Skin epidermis (tissue), 12 donors: ENCODE measurements around the gene UPK3A.
A peak's percentile ranks its signal among the peaks of the same experiment; 100 is the strongest.
"Not testable (repeated sequence)": the region's sequence is repeated elsewhere in the genome, so short reads cannot be mapped to it uniquely, and the experiment has no call there.

Experiments
- H3K27ac ChIP-seq, 21 experiments: fragments of 200-600 bp; sonication (generic) in 11 of 21; one replicate each; pipeline ENCODE4 v1.5.0; 2020; ENCODE audit warnings: mild to moderate bottlenecking in 3 of 21, inconsistent platforms in 2 of 21, moderate library complexity in 2 of 21
- H3K4me3 ChIP-seq, 7 experiments: fragments of 200-600 bp; sonication (generic) in 2 of 7; one replicate each; pipeline ENCODE4 v1.5.0; 2020; ENCODE audit warnings: inconsistent platforms in 2 of 7, mild to moderate bottlenecking in 2 of 7, moderate library complexity in 1 of 7

Gene UPK3A

DNA sequence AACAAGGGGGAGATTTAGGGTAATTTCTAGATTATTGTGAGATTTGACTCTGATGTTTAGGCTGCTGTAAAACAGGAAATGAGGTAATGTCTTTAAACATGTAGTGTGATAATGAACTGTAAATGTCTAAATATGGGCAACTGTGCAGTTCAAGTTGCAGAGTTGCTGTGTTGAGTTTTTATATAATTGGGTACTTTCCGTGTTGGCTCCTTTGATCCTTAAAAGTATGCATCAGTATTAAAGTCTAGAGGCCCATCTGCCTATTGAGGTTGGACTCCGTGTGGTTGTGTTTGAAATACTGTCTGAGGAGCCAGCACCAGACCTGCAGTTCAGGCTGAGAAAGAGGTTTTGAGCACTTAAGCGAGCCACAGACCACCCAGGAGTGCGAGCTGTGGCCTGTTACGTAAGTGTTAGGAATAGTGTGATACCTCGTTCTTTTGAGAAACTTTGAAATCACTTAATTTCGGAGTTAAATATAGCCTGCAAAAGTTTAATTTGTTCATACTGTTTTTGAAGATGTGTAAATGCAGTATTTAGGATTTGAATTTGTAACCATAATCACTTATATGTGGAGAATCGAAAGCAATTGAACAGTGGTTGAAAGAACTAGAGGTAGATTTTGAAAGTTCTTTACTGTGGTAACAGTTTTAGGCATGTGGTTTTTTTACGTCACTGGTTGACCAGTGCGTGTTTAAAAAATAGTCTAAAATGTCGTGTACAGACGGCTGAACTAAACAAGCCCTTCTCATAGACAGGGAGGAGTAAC lies 34.0 kb downstream of the UPK3A start:
- H3K27ac ChIP-seq, result peak overlapping the region in 20 of 21 experiments; percentile 26 to 87 (median 76)
- H3K4me3 ChIP-seq, result peak overlapping the region in 3 of 7 experiments; percentile 3 to 11 (median 3)

DNA sequence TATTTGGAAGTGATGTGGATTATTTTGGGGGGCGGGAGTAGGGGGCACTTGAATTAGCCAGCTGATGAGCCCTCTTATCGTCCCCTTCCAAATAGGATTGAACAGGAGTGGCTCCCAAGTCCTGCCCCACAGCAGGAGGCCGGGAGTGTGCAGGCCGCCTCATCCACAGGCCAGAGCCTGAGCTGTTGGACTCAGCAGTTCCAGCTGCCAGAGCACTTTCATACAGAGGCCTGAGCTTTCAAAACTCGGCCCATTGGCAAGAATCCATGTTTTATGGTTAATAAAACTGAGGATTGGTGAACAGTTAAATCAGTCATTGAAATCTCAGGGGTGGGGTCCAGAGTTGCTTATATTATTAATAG lies 34.6 kb downstream of the UPK3A start:
- H3K27ac ChIP-seq, result peak overlapping the region in 20 of 21 experiments; percentile 26 to 87 (median 76)
- H3K4me3 ChIP-seq, result peak overlapping the region in 1 of 7 experiments; percentile 3

DNA sequence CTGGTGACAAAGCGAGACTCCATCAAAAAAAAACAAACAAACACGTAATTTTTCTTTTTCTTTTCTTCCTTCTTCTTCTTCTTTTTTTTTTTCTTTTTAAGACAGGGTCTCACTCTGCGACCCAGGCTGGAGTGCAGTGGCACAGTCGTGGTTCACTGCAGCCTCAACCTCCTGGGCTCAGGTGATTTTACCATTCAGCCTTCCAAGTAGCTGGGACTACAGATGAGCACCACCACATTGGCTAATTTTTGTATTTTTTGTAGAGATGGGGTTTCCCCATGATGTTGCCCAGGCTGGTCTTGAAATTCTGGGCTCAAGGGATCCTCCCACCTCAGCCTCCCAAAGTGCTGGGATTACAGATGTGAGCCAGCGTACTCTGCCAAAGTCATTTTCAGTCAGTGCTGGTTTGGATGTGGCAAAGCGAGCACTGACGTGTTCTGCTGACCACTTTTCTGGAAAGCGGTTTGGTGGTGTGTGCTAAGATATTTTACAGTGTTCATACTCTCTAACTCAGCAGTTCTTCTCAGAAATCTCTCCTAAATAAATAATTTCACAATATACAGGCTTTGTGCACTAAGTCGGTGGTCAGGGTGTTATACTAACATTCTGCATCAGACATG lies 35.7 kb downstream of the UPK3A start:
- H3K27ac ChIP-seq, result peak overlapping the region in 15 of 21 experiments; percentile 12 to 87 (median 77)
- no peak overlapping the region for H3K4me3 ChIP-seq

DNA sequence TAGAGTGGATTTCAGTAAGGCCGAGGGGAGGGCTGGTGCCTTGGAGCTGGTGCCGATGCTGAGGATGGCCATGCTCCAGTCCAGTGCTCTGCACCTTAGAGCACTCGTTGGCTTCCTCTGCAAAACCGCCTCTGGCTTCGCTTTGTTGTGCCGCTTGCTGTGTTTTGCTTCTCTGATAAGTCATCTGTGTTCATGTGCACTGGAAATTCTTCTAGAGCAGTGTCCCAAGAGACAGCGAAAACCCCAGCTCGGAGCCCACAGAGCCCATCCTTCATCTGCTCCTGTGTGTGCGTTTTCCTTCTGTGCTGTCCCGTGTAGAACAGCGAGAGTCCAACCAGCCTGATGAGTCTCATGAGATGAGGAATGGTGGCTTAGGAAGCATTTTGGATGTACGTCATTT lies 37.1 kb downstream of the UPK3A start:
- Histone ChIP-seq H3K27ac (peak overlapping the region in 4 of 21 experiments; percentile 10 to 80 (median 44)), H3K4me3 (no peak overlapping the region)

DNA sequence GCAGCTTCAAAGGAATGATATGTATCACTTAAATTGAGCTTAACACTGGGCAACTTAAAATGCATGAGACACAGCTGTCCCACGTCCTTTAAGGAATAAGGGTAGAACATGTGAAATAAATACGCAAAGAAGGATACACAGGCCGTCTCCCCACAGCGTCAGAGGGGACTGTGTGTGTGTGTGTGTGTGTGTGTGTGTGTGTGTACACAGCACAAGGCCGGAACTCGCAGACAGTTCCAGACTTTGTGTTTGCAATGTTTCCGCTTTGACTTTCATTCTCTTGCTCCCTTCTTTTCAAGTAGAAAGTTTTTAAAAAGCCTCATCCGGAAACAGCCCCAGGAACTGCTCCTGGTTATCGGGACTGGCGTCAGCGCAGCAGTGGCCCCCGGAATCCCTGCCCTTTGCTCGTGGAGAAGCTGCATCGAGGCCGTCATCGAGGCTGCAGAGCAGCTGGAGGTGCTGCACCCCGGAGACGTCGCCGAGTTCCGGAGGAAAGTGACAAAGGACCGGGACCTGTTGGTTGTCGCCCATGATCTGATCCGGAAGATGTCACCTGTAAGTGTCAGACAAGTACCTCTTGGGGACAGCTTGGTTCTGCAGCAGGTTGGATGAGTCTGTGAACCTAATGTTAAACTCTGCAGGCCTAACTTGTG lies 38.2 kb downstream of the UPK3A start:
- Histone ChIP-seq H3K4me3 (no peak overlapping the region), H3K27ac (no peak overlapping the region)

DNA sequence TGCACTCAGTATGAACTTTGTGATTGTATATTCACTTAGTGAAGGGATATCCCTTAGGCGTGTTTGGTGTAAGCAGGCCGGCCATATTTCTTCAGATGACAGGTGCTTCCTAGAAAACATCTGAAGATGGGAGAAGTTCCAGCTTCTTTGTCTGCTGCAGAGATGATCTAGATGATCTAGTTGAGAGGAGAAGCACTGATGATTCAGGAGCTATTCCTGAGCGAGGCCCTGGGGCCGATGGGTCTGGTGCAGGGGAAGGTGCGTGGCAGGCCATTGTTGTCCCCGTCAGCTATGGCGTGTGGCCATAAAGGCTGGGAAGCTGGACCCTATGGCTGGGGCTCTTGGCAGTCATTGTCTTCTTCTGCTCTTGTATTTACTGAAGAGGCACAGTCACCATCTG lies 38.9 kb downstream of the UPK3A start:
- Histone ChIP-seq H3K27ac (no peak overlapping the region), H3K4me3 (no peak overlapping the region)

DNA sequence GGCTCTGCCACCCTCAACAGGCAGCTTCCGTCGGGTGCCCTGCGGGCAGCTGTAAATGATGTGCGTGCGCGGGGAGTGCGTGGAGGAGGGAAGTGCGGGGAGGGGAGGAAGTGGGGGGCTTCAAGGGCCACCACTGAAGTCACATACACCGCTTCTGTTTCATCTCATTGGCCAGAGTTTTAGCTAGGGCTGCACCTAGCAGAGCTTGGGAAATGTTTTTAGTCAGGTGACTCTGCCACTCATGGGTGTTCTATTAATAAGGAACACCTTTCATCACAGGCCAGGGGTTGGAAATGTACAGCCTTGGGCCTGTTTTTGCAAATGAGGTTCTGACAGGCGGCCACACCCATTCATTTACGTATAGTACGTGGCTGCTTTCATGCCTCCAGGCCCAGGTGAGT lies 39.6 kb downstream of the UPK3A start:
- Histone ChIP-seq H3K4me3 (no peak overlapping the region), H3K27ac (peak overlapping the region in 1 of 21 experiments; percentile 31)

DNA sequence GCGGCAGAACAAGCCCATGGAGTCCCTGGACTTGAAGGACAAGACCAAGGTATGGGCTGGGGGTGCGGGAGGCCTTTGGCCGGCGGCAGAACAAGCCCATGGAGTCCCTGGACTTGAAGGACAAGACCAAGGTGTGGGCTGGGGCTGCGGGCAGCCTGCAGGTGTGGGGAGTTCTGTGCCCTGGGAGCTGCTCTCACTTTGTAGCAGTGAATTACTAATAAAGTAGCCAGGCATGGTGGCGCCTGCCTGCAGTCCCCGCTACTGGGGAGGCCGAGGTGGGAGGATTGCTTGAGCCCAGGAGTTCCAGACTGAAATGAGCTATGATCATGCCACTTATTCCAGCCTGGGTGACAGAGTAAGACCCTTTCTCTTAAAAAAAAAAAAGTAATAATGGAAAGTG lies 43.5 kb downstream of the UPK3A start:
- H3K27ac ChIP-seq, result peak overlapping the region in 2 of 21 experiments; percentile 14 to 21
- not testable (repeated sequence) for H3K4me3 ChIP-seq

DNA sequence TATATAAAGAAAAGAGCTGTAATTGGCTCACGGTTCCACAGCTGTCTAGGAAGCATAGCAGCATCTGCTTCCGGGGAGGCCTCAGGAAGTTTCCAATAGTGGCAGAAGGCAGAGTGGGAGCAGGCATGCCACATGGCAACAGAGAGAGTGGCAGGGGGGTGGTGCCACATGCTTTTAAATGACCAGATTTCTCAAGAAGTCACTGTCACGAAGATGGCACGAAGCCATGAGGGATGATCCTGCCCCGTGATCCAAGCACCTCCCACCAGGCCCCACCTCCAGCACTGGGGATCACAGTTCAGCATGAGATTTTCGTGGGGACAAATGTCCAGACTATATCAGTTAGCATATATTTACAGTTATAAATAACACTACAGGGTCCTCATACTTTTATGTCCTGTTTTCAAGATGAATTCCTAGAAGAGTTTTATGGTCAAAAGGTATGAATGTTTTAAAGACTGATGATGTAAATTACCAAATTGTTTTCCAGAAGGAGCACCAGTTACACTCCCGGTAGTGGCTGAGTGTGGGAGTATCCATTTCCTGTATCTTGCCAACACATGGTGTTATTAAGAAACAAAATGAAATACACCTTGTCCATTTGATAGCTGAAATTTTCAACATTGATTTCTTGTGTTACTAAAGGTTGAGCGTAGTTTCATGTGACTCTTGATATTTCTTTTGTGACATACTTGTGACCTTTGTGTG lies 44.2 kb downstream of the UPK3A start:
- no peak overlapping the region for H3K4me3 ChIP-seq
- H3K27ac ChIP-seq, result peak overlapping the region in 3 of 21 experiments; percentile 14 to 30 (median 21)

DNA sequence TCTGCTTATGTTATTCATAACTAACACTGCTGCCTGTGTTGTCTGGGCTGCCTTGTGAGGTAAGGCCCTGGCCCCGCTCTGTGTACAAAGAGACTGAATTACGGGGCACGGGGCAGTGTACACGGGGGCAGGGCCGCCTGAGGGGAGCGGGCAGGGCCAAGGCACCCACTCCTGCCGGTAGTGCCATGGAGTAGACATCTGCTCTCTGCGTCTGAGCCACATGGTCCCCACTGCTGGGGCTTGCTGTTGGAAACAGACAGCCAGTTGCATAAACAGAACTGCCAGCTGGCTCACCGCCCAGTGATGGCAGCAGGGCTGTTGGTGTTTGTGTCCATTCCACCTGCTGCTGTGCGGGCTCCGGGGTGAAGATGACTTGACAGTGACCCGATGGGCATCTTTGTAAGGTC lies 44.8 kb downstream of the UPK3A start:
- Histone ChIP-seq H3K27ac (no peak overlapping the region), H3K4me3 (no peak overlapping the region)

DNA sequence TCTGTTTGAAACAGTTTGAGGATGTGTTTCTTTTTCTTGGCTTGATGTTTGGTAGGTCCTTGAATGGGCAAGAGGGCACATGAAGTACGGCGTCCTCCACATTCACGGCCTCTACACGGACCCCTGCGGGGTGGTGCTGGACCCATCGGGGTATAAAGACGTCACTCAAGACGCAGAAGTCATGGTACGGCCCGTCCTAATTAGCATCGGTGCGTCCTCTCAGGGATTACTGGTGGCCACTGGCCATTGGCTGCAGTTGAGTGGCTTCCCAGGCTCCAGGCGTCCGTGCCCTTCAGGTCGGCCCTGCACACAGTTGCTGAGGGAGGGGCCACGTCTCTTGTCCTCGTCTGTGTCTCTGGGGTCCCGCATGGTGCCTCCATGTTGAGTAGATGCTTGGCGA lies 45.8 kb downstream of the UPK3A start:
- H3K27ac ChIP-seq, result no peak overlapping the region

DNA sequence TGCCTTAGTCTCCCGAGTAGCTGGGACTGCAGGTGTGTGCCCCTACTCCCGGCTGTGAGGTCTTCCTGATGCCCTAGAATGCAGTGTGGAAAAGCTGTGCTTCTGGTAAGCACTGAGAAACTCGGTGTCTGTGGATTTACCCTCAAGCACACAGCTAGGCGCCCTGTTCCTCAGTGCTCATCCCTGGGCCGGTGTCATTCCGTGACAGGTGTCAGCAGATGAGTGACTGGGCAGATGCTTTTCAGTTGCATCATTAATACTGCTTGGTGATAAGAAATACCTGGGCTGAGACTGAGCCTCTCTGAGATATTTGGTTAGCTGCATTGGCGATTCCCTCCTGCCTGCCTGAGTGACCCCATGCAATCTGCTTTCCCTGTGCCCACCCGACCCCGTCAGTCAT lies 46.7 kb downstream of the UPK3A start:
- Histone ChIP-seq H3K27ac (no peak overlapping the region), H3K4me3 (no peak overlapping the region)

More for the DNA sequence above, 45.8 kb downstream of the UPK3A start:
- no peak overlapping the region for H3K4me3 ChIP-seq

DNA sequence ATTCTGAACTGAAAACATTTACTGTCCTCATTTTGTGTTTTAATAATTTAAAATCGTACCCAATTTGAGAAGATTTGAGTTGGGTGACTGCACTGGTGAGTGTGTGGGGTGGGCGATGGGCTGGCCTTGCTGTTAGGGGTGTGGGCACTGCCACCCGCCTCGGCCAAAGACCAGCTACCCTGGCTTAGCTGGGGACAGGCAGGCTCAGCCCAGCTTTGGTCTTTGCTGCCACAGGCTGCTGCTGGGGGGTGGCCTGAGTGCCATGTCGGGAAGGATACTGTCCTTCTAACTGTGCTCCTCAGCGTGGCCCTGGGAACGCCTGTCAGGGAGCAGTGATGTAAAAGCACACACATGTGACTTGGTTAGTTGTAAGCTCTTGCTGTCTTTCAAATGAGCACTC lies 47.3 kb downstream of the UPK3A start:
- H3K27ac ChIP-seq, result no peak overlapping the region
- no peak overlapping the region for H3K4me3 ChIP-seq

DNA sequence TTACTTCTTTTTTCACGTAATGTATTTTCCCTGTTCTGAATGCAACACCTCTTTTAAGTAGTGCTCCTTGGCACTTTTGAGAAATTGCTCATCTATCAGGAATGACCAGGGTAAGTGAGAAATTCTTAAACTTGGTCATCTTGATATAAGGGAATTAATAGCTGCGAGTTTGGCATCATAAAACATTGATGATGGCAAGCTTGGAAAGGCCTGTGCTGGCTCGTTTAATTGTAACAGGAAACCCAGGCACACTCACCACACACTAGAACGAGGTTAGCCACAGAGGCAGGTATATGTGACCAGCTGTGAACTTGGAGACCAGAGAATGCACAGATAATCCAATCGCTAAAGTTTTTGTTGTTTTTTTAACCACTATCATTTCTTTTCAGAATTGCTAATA lies 49.3 kb downstream of the UPK3A start:
- Histone ChIP-seq H3K27ac (peak overlapping the region in 6 of 21 experiments; percentile 3 to 51 (median 32)), H3K4me3 (no peak overlapping the region)

DNA sequence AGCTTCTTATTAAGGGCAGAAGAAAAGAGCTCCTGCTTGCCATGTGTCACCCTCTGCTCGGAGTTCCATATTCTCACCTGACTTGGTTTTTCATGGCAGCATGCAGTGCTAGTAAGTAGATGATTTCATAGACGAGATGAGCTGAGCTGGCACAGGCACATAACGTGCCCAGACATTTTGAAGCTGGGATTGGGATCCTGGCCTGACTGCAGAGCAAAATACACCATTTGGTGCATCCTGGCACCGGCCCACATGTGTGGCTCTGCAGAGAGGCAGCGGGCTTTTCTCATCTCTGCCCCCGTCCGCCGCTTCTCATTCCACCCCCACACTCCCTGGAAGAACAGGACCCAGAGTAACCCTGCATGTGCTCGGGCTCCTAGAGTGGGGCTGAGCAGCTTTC lies 49.8 kb downstream of the UPK3A start:
- Histone ChIP-seq H3K27ac (peak overlapping the region in 8 of 21 experiments; percentile 5 to 57 (median 36)), H3K4me3 (no peak overlapping the region)

DNA sequence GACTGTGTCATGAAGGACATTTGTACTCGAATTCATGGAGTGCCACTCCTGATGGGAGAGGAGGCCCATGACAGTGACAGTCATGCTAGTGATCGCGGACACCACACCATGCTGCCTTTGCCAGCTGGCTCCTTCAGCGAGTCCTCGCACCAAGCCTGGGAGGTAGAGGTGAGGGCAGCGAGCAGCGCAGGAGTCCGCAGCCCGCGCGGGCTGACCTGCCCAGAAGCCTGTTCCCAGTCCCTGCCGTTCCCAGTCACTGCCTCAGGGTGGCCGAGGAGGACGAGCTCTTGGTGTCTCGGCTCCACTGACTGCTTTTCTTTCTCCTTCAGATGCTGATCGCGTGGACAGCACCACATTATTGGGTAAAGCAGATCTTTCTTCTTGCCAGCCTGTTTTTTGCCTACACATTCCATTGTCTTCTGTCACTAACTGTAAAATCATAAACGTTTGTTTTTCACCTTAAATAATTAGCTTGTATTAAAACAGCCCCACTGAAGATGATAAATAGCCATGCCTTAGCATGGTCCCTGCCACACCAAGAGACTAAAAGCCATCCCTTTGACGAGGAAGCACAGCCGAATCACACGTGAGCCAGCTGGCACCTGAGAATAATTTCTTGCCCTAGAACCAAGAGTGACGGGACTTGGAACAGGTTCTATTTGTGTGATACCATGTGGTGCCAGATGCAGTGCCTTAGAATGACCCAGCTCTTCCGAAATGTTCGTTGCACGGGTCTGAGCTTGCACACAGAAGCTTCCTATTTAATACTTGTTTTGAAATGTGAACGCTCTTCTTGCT lies 50.5 kb downstream of the UPK3A start:
- Histone ChIP-seq H3K27ac (peak overlapping the region in 10 of 21 experiments; percentile 5 to 57 (median 36)), H3K4me3 (no peak overlapping the region)

DNA sequence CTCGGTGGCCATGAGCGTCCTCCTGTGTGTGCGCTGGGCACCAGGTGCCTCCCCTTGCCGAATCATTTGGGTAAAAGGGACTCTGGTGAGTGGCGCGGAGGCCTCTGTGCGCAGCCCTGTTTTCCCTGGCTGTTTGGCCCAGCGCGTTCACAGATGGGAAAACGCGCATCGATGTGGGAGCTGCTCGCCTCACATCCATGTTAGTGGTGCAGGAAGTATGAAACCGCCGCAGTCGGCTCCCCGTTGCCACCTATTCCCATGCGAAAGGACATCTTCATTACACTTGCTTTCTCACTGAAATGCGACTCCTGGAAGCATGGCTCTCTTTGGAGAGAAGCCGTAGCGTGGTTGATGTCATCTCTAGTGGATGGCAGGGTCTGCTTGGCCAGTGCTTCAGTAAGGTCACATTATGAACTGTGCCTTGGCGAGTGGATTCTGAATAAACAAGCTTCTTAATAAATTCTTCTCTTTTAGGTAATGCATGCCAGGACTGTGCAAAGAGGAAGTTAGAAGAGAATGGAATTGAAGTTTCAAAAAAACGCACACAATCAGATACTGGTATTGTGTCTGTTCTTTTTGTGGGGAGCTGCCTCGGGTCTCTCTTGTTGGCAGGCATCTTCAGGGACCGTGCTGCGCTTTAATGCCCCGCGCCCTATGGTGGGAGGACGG lies 51.2 kb downstream of the UPK3A start:
- peak overlapping the region in 12 of 21 experiments; percentile 0 to 77 (median 51) for H3K27ac ChIP-seq
- no peak overlapping the region for H3K4me3 ChIP-seq

DNA sequence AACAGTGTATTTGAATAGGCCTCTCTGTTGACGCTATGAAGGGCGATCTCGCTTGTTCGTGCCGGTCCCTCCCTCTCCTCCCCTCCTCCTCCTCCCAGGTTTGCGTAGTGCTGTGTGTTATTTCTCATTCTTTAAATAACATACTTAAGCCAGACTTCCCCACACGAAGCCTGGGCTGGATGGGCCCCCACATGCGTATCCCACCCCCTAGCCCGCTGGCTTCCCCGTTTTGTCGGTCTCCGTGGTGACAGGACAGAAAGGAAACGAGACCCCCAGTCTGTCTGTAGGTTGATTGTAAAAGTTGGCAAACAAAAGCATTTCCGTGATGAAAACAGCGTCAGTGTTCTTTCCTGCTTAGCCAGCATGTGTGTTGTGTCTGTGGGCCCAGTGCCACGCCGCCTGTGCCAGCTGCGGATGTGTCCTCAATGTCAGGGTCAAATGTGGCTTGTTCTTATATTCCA lies 52.3 kb downstream of the UPK3A start:
- Histone ChIP-seq H3K27ac (peak overlapping the region in 14 of 21 experiments; percentile 22 to 77 (median 54)), H3K4me3 (no peak overlapping the region)

DNA sequence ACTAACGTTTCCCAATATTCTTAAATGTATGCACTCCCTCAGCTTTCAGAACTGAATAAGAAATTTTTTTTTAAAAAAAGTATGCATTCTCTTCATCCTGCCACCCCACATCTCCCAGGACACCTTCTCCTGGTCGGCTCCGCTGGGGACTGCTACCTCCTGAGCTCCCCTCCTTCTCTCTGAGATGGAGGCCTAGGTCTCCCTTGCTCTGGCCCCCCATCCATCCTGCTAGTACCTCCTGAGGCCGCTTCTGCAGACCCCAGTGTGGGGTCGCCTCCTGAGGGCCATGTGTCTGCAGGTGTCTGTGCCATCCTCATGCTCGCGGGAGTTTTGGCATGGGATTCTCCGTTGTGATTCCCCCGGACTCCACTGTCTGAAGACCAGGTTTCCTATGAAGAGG lies 52.8 kb downstream of the UPK3A start:
- Histone ChIP-seq H3K4me3 (no peak overlapping the region), H3K27ac (peak overlapping the region in 9 of 21 experiments; percentile 0 to 77 (median 51))
